Mesothelial cell of epicardium (in vitro differentiated cells): ENCODE data around the gene ACSS1. TPM values are rescaled to one million over a fixed set of nuclear protein-coding genes. Genes with fewer than 3 reads are reported as not detected.

ENCODE experiments used
- DNase-seq, 2 experiments: peaks; one replicate each; pipeline ENCODE4 v3.0.0; 2021; ENCODE audit warnings: low spot score in 2 of 2; ENCODE audit not compliant: unreplicated experiment in 2 of 2
- H3K27ac Mint-ChIP-seq: 2 replicates; pipeline ENCODE4 v1.8.0; 2021; ENCODE audit warnings: mixed read lengths
- H3K27me3 Mint-ChIP-seq: 2 replicates; pipeline ENCODE4 v1.8.0; 2021; ENCODE audit warnings: low read depth, mixed read lengths
- H3K36me3 Mint-ChIP-seq: 2 replicates; pipeline ENCODE4 v1.8.0; 2021; ENCODE audit warnings: mixed read lengths
- H3K4me1 Mint-ChIP-seq: 2 replicates; pipeline ENCODE4 v1.8.0; 2021; ENCODE audit warnings: mixed read lengths
- H3K4me3 Mint-ChIP-seq: 2 replicates; pipeline ENCODE4 v1.8.0; 2021; ENCODE audit warnings: mild to moderate bottlenecking, moderate library complexity, mixed read lengths
- H3K9me3 Mint-ChIP-seq: 2 replicates; pipeline ENCODE4 v1.8.0; 2021; ENCODE audit warnings: mixed read lengths
- total RNA-seq: library from RNA; stranded (reverse); gene quantifications from 3 replicates; pipeline ENCODE4 v1.2.1, GENCODE V29; 2021
- TF ChIP-seq, protein P1 (sequence below): fragments of 200-600 bp; sonication (generic); IDR thresholded peaks from one replicate; pipeline ENCODE4 v1.5.0; 2021; ENCODE audit warnings: antibody characterized with exemption; ENCODE audit not compliant: unreplicated experiment

Gene ACSS1
- total RNA-seq, 1 donor from 2014 or later = 4.8 TPM

GRCh38 chr20:25000268-25000801 lies 57.6 kb downstream of the ACSS1 start:
- peak; percentile 47 to 71 for DNase-seq
- no peaks in the 10 kb centered on the region for H3K36me3 Mint-ChIP-seq
- H3K27ac Mint-ChIP-seq = peak overlapping the region; percentile 35
- peaks cover 49% of the 10 kb centered on the region for H3K27me3 Mint-ChIP-seq
- H3K4me1 Mint-ChIP-seq = peaks cover 20% of the 10 kb centered on the region
- H3K9me3 Mint-ChIP-seq = peaks cover 8% of the 10 kb centered on the region
- TF ChIP-seq, protein P1, sequence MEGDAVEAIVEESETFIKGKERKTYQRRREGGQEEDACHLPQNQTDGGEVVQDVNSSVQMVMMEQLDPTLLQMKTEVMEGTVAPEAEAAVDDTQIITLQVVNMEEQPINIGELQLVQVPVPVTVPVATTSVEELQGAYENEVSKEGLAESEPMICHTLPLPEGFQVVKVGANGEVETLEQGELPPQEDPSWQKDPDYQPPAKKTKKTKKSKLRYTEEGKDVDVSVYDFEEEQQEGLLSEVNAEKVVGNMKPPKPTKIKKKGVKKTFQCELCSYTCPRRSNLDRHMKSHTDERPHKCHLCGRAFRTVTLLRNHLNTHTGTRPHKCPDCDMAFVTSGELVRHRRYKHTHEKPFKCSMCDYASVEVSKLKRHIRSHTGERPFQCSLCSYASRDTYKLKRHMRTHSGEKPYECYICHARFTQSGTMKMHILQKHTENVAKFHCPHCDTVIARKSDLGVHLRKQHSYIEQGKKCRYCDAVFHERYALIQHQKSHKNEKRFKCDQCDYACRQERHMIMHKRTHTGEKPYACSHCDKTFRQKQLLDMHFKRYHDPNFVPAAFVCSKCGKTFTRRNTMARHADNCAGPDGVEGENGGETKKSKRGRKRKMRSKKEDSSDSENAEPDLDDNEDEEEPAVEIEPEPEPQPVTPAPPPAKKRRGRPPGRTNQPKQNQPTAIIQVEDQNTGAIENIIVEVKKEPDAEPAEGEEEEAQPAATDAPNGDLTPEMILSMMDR = no peak
- H3K4me3 Mint-ChIP-seq = no peak overlapping the region

DNA sequence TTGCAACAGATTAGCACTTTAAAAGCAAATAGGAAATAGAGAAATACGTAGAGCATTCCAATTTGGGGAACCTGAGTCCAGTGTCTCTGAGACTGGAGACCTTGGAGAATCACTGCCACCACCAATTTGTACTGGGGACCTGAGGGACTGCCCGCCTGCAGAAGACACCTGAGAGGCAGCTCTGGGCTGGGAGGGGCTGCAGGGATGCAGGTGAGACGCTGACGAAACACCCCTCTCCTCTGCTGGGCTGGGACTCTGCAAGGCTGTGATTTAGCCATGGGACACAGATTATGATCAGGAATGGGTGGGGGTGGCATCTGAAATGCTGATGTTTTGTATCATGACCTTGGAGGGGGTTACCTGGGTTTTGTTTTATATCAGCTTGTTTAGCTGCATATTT lies 58.4 kb downstream of the ACSS1 start:
- Mint-ChIP-seq H3K4me1 (peaks cover 28% of the 10 kb centered on the region), H3K36me3 (no peaks in the 10 kb centered on the region), H3K9me3 (peaks cover 8% of the 10 kb centered on the region), H3K27me3 (peaks cover 47% of the 10 kb centered on the region), H3K27ac (no peak overlapping the region), H3K4me3 (no peak overlapping the region)
- DNase-seq = peak in 1 of 2 experiments; percentile 17
- TF ChIP-seq, protein P1 = no peak

- H3K4me1 Mint-ChIP-seq = peaks cover 32% of the 10 kb centered on the region
- H3K27me3 Mint-ChIP-seq = peaks cover 42% of the 10 kb centered on the region
- TF ChIP-seq, protein P1 = no peak
- H3K27ac Mint-ChIP-seq = no peak overlapping the region
- no peak overlapping the region for H3K4me3 Mint-ChIP-seq
- no peaks in the 10 kb centered on the region for H3K36me3 Mint-ChIP-seq
- peak in 1 of 2 experiments; percentile 24 for DNase-seq
- peaks cover 8% of the 10 kb centered on the region for H3K9me3 Mint-ChIP-seq
Observed at GRCh38 chr20:24998631-24999445, 59.1 kb downstream of the ACSS1 start.

- TF ChIP-seq, protein P1 = no peak
- Mint-ChIP-seq H3K4me3 (no peak overlapping the region), H3K9me3 (peaks cover 8% of the 10 kb centered on the region), H3K4me1 (peaks cover 38% of the 10 kb centered on the region), H3K27me3 (peaks cover 39% of the 10 kb centered on the region), H3K36me3 (no peaks in the 10 kb centered on the region), H3K27ac (no peak overlapping the region)
- no peak for DNase-seq
Observed at GRCh38 chr20:24998121-24998520, 59.8 kb downstream of the ACSS1 start.

DNA sequence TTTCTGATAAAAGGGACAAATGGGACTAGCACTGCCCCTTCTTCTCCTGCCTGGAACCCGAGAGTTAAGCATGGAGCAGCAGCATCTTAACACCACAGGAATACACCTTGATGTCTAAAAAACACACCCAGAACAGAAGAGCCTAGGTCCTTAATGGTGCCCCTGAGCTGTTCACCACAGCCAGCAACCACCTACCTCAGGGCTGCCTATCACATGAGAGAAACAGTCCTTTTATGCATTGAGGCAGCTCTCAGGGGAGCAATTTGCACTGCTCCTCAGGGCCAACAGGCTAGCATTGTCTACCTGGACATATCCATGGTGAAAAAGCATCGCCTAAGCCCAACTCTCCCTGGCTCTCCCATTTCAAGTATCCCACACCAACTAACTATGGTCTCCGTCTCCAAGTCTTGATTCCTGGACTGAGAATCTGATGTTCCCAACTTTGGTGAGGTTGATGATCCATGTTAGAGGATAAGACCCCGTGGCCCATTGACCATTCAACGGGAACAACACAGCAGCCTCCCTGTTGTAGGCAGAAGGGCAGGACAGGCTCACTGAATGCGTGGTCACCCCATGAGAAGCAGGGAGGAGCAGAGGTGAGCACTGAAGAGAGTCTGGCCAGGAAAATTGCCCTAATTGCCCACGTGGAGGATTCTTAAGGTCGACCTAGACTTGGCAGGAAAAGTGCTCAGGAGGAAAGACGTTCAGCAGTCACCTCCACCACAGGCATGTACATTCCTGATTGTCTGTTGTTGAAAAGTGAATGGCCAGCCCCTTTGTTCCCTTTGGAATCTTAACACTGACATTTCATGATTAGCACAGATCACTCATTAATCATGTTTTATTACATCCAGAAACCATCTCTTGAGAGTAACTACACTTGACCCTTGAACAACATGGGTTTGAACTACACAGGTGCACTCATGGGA lies 61.2 kb downstream of the ACSS1 start:
- Mint-ChIP-seq H3K36me3 (no peaks in the 10 kb centered on the region), H3K9me3 (no peaks in the 10 kb centered on the region), H3K4me1 (peaks cover 42% of the 10 kb centered on the region), H3K4me3 (no peak overlapping the region), H3K27me3 (peaks cover 31% of the 10 kb centered on the region), H3K27ac (no peak overlapping the region)
- TF ChIP-seq, protein P1 = no peak
- DNase-seq = no peak
